Esophagus squamous epithelium (tissue), 4 donors: ENCODE results near the gene SLC6A3.

Experiments
- POLR2A ChIP-seq, 4 donors: fragments of 450-650 bp; IDR thresholded peaks; one replicate each; pipeline ENCODE4 v1.6.1; 2017; ENCODE audit warnings: antibody characterized with exemption in 4 of 4, mild to moderate bottlenecking in 4 of 4, moderate library complexity in 3 of 4
- TF ChIP-seq, protein P1 (sequence below), 6 experiments: fragments of 450-650 bp in 4 of 6; fragments of 200-600 bp in 2 of 6; sonication (generic) in 2 of 6; IDR thresholded peaks; one replicate each; pipeline ENCODE4 v1.5.1; 2016 to 2019; ENCODE audit warnings: antibody characterized with exemption in 6 of 6, mild to moderate bottlenecking in 4 of 6, moderate library complexity in 4 of 6

DNA sequence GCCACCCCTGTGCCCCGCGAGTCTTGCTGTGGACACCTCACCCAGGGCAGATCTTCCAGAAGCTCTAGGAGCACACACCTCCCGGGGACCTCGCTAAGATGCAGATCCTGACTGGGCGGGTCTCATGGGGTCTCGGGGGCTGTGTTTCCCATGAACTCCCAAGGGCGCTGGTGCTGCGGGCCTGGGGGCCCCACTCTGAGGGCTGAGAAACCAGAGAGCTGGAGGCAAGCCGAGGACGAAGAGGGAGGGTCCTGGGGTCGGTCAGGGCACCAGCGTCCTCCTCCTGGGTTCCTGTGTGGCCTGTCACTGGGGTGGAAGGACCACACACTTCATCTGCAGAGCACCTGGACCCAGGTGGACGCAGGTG, 30.2 kb downstream of the SLC6A3 start:
- TF ChIP-seq, protein P1, sequence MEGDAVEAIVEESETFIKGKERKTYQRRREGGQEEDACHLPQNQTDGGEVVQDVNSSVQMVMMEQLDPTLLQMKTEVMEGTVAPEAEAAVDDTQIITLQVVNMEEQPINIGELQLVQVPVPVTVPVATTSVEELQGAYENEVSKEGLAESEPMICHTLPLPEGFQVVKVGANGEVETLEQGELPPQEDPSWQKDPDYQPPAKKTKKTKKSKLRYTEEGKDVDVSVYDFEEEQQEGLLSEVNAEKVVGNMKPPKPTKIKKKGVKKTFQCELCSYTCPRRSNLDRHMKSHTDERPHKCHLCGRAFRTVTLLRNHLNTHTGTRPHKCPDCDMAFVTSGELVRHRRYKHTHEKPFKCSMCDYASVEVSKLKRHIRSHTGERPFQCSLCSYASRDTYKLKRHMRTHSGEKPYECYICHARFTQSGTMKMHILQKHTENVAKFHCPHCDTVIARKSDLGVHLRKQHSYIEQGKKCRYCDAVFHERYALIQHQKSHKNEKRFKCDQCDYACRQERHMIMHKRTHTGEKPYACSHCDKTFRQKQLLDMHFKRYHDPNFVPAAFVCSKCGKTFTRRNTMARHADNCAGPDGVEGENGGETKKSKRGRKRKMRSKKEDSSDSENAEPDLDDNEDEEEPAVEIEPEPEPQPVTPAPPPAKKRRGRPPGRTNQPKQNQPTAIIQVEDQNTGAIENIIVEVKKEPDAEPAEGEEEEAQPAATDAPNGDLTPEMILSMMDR (IDR thresholded peaks at IDR 0.05), result no peak
- no peak for TF ChIP-seq POLR2A (IDR thresholded peaks at IDR 0.05)
